HEK293 (cell line): Measurements from ENCODE around the gene KDELR1.
A peak's percentile ranks its signal among the peaks of the same experiment; 100 is the strongest.

ENCODE experiments used
- KLF1 ChIP-seq: fragments of 450-650 bp; formaldehyde crosslinking; IDR thresholded peaks from 2 replicates; pipeline ENCODE4 v1.5.1; 2016; ENCODE audit warnings: missing biosample characterization, missing genetic modification characterization
- KLF9 ChIP-seq: fragments of 450-650 bp; formaldehyde crosslinking; IDR thresholded peaks from 2 replicates; pipeline ENCODE4 v1.5.1; 2016; ENCODE audit warnings: missing biosample characterization, missing genetic modification characterization, low read depth
- OVOL3 ChIP-seq: fragments of 450-650 bp; formaldehyde crosslinking; IDR thresholded peaks from 2 replicates; pipeline ENCODE4 v1.5.1; 2016; ENCODE audit warnings: missing biosample characterization, missing genetic modification characterization
- REST ChIP-seq: fragments of 450-650 bp; formaldehyde crosslinking; IDR thresholded peaks from 2 replicates; pipeline ENCODE4 v1.5.1; 2016; ENCODE audit warnings: missing biosample characterization, missing genetic modification characterization
- SALL2 ChIP-seq: fragments of 450-650 bp; formaldehyde crosslinking; IDR thresholded peaks from 2 replicates; pipeline ENCODE4 v1.5.0; 2017; ENCODE audit warnings: missing biosample characterization, mild to moderate bottlenecking, missing genetic modification characterization, borderline replicate concordance
- SP3 ChIP-seq: fragments of 450-650 bp; formaldehyde crosslinking; IDR thresholded peaks from 2 replicates; pipeline ENCODE4 v1.5.1; 2016; ENCODE audit warnings: missing biosample characterization, missing genetic modification characterization
- YY2 ChIP-seq: fragments of 450-650 bp; formaldehyde crosslinking; IDR thresholded peaks from 2 replicates; pipeline ENCODE4 v1.5.1; 2016; ENCODE audit warnings: missing biosample characterization, missing genetic modification characterization
- ZBTB49 ChIP-seq: fragments of 450-650 bp; formaldehyde crosslinking; IDR thresholded peaks from 2 replicates; pipeline ENCODE4 v1.5.1; 2016; ENCODE audit warnings: missing biosample characterization, missing genetic modification characterization, low read depth
- ZFP37 ChIP-seq: fragments of 450-650 bp; formaldehyde crosslinking; IDR thresholded peaks from 2 replicates; pipeline ENCODE4 v1.5.1; 2016; ENCODE audit warnings: missing biosample characterization, missing genetic modification characterization
- ZIC2 ChIP-seq: fragments of 450-650 bp; formaldehyde crosslinking; IDR thresholded peaks from 2 replicates; pipeline ENCODE4 v1.5.1; 2016; ENCODE audit warnings: missing biosample characterization, missing genetic modification characterization
- ZNF132 ChIP-seq: fragments of 450-650 bp; formaldehyde crosslinking; IDR thresholded peaks from 2 replicates; pipeline ENCODE4 v1.5.1; 2017; ENCODE audit warnings: missing biosample characterization, missing genetic modification characterization, borderline replicate concordance
- ZNF23 ChIP-seq: fragments of 450-650 bp; formaldehyde crosslinking; IDR thresholded peaks from 2 replicates; pipeline ENCODE4 v1.5.1; 2016; ENCODE audit warnings: missing biosample characterization, missing genetic modification characterization, borderline replicate concordance
- ZNF24 ChIP-seq: fragments of 450-650 bp; formaldehyde crosslinking; IDR thresholded peaks from 2 replicates; pipeline ENCODE4 v1.5.1; 2016; ENCODE audit warnings: missing biosample characterization, missing genetic modification characterization
- ZNF266 ChIP-seq: fragments of 450-650 bp; formaldehyde crosslinking; IDR thresholded peaks from 2 replicates; pipeline ENCODE4 v1.5.1; 2016; ENCODE audit warnings: missing biosample characterization, missing genetic modification characterization, low read depth
- ZNF335 ChIP-seq: fragments of 450-650 bp; formaldehyde crosslinking; conservative IDR thresholded peaks from 2 replicates; pipeline ENCODE4 v1.5.1; 2016; ENCODE audit warnings: missing biosample characterization, missing genetic modification characterization
- ZNF341 ChIP-seq: fragments of 450-650 bp; formaldehyde crosslinking; IDR thresholded peaks from 2 replicates; pipeline ENCODE4; 2016; ENCODE audit warnings: low read depth, missing biosample characterization, missing genetic modification characterization
- ZNF449 ChIP-seq: fragments of 450-650 bp; formaldehyde crosslinking; IDR thresholded peaks from 2 replicates; pipeline ENCODE4 v1.5.1; 2017; ENCODE audit warnings: missing biosample characterization, mild to moderate bottlenecking, missing genetic modification characterization, moderate library complexity
- ZNF791 ChIP-seq: fragments of 450-650 bp; formaldehyde crosslinking; IDR thresholded peaks from 2 replicates; pipeline ENCODE4 v1.5.1; 2016; ENCODE audit warnings: missing biosample characterization, missing genetic modification characterization
- TF ChIP-seq, protein P1 (sequence below): fragments of 450-650 bp; formaldehyde crosslinking; IDR thresholded peaks from 2 replicates; pipeline ENCODE4; 2016; ENCODE audit warnings: missing biosample characterization, missing genetic modification characterization
- TF ChIP-seq, protein P2 (sequence below): fragments of 450-650 bp; formaldehyde crosslinking; IDR thresholded peaks from 2 replicates; pipeline ENCODE4 v1.5.1; 2016; ENCODE audit warnings: missing biosample characterization, missing genetic modification characterization
- TF ChIP-seq, protein P3 (sequence below): fragments of 450-650 bp; formaldehyde crosslinking; IDR thresholded peaks from 2 replicates; pipeline ENCODE4 v1.5.1; 2016; ENCODE audit warnings: missing biosample characterization, missing genetic modification characterization

KDELR1 gene

GRCh38 chr19:48400018-48400742 lies 8.8 kb upstream of the KDELR1 start (continued):
- TF ChIP-seq ZFP37 (tag by site-specific recombination): 0 out of 2 replicates have a peak, but pooled peaks have one; percentile 33
- no peak for TF ChIP-seq OVOL3 (tag by site-specific recombination)
- TF ChIP-seq ZNF791 (tag by site-specific recombination): no peak
- peak; percentile 87 for TF ChIP-seq SP3 (tag by site-specific recombination)
- TF ChIP-seq, protein P1, sequence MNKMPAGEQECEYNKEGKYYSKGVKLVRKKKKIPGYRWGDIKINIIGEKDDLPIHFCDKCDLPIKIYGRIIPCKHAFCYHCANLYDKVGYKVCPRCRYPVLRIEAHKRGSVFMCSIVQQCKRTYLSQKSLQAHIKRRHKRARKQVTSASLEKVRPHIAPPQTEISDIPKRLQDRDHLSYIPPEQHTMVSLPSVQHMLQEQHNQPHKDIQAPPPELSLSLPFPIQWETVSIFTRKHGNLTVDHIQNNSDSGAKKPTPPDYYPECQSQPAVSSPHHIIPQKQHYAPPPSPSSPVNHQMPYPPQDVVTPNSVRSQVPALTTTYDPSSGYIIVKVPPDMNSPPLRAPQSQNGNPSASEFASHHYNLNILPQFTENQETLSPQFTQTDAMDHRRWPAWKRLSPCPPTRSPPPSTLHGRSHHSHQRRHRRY (tag by site-specific recombination): no peak
- TF ChIP-seq ZNF266 (tag by site-specific recombination): no peak
- TF ChIP-seq KLF9: peak; percentile 33; the same call in 1 of the 2 replicates
- peak; percentile 95 for TF ChIP-seq REST (tag by site-specific recombination)
- 0 out of 2 replicates have a peak, but pooled peaks have one; percentile 38 for TF ChIP-seq YY2 (tag by site-specific recombination)
- TF ChIP-seq ZNF24 (tag by site-specific recombination): peak; percentile 80
- TF ChIP-seq KLF1 (tag by site-specific recombination): peak; percentile 13; the same call in 1 of the 2 replicates
- no peak for TF ChIP-seq ZNF132 (tag by site-specific recombination)
- TF ChIP-seq ZIC2: peak; percentile 58
- TF ChIP-seq ZNF449 (tag by site-specific recombination): 0 out of 2 replicates have a peak, but pooled peaks have one; percentile 24
- no peak for TF ChIP-seq SALL2 (tag by site-specific recombination)
- TF ChIP-seq, protein P2, sequence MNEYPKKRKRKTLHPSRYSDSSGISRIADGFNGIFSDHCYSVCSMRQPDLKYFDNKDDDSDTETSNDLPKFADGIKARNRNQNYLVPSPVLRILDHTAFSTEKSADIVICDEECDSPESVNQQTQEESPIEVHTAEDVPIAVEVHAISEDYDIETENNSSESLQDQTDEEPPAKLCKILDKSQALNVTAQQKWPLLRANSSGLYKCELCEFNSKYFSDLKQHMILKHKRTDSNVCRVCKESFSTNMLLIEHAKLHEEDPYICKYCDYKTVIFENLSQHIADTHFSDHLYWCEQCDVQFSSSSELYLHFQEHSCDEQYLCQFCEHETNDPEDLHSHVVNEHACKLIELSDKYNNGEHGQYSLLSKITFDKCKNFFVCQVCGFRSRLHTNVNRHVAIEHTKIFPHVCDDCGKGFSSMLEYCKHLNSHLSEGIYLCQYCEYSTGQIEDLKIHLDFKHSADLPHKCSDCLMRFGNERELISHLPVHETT (tag by site-specific recombination): no peak
- TF ChIP-seq ZBTB49 (tag by site-specific recombination): no peak
- TF ChIP-seq ZNF335 (tag by site-specific recombination): peak; percentile 100
- no peak for TF ChIP-seq ZNF341
- TF ChIP-seq ZNF23 (tag by site-specific recombination): no peak
- TF ChIP-seq, protein P3, sequence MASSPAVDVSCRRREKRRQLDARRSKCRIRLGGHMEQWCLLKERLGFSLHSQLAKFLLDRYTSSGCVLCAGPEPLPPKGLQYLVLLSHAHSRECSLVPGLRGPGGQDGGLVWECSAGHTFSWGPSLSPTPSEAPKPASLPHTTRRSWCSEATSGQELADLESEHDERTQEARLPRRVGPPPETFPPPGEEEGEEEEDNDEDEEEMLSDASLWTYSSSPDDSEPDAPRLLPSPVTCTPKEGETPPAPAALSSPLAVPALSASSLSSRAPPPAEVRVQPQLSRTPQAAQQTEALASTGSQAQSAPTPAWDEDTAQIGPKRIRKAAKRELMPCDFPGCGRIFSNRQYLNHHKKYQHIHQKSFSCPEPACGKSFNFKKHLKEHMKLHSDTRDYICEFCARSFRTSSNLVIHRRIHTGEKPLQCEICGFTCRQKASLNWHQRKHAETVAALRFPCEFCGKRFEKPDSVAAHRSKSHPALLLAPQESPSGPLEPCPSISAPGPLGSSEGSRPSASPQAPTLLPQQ (tag by site-specific recombination): peak; percentile 68; the same call in 1 of the 2 replicates
